GM04503 (cell line): ENCODE data around the gene GSK3B.
"Not testable (repeated sequence)": the region's sequence is repeated elsewhere in the genome, so short reads cannot be mapped to it uniquely, and the experiment has no call there.

Experiments
- DNase-seq: peaks from one replicate; pipeline ENCODE4 v3.0.0-alpha.2; 2012; ENCODE audit warnings: low read depth

The GSK3B gene

DNA sequence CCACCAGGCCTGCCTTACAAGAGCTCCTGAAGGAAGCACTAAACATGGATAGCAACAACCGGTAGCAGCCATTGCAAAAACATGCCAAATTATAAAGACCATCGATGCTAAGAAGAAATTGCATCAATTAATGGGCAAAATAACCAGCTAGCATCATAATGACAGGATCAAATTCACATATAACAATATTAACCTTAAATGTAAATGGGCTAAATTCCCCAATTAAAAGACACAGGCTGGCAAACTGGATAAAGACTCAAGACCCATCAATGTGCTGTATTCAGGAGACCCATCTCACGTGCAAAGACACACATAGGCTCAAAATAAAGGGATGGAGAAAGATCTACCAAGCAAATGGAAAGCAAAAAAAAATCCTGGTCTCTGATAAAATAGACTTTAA, 88.5 kb downstream of the GSK3B start:
- DNase-seq, result not testable (repeated sequence)

DNA sequence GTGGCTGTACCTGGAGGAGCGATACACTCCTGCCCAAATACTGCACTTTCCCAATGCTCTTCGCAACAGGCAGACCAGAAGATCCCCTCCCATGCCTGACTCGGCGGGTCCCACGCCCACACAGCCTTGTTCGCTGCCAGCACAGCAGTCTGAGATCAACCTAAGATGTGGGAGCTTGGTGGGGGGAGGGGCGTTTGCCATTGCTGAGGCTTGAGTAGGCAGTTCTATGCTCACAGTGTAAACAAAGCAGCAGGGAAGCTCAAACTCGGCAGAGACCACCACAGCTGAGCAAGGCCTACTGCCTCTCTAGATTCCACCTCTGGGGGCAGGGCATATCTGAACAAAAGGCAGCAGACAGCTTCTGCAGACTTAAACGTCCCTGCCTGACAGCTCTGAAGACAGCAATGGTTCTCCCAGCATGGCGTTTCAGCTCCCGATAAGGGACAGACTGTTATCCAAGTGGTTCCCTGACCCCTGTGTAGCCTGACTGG, 90.2 kb downstream of the GSK3B start:
- not testable (repeated sequence) for DNase-seq

DNA sequence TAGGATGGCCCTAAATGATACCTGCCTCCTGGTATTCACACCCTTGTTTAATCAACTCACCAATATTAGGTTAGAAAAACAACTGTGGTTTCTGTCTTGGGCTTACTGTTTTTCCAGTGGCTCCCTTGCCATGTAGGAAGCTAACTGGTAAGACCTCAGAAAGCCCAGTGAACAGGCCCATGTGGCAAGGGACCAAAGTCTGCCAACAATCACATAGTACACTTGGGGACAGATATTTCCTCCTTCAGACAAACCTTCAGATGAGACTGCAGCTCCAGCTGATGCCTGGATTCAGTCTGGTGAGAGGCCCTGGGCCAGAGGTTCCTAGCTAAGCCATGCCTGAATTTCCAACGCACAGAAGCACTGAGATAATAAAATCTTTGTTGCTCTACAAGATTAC, 96.1 kb downstream of the GSK3B start:
- no peak for DNase-seq

GRCh38 chr3:119990888-119991287, 103.4 kb downstream of the GSK3B start:
- no peak for DNase-seq

DNA sequence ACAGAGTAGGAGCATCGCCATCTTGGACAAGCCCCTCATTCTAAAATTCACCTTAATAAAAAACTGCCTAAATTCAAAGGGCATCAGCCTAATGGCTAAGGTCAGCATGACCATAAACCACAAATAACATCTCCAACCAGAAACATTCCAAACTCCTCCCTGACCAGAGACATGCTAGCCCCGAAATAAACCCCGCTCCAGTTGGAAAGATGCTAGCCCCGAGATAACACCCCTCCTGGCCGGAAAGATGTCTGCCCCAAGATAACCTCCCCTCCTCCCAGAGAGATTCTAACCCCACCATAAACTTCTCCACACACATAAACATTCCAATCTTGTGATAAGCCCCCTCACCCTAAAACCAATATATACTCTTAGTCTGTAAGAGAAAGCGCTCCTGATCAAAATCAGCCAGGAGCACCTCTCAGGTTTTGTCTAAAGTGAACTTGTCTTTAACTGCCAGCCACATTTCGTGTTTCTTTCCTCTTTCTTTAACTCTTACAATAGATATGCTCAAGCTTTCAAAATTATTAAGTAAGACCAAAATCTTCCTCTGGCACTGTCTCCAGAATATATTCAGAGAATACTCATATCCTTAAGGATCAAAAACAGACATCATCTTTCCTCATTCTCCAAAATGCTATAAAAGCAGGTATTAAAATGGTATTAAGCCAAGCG, 104.1 kb downstream of the GSK3B start:
- no peak for DNase-seq

GRCh38 chr3:119986812-119987211, 107.4 kb downstream of the GSK3B start:
- DNase-seq, result not testable (repeated sequence)

GRCh38 chr3:119981386-119981785, 112.9 kb downstream of the GSK3B start:
- DNase-seq, result no peak

DNA sequence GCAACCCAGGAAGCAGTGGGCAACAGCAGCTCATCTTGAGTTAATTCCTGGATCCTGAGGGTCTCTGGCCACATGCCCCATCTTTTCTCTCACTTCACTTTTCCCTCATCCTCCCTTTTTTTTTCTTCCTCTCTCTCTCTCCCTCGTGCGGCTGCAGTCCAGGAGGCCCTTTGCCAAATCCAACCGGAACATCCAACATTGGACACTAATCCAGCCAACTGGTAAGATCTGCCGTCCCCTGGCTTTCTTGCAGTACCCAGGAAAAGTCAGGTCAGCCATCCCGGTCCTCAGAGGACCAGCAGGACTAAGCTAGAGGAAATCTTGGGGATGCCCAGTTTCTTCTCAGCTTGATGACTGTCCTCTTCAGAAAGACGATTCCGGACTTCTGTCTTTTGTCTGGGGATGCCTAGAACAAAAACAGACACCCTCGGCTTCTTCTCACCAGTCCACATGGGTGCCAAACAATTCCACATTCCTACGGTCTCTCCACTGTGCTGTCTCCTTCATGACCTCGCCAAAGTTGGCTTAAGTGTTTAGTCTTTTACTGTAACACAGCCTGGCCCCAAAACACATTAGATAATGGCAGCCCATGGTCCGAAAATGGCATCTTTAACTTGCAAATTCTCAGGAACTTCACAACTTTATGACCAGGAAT, 115.6 kb downstream of the GSK3B start:
- no peak for DNase-seq

- no peak for DNase-seq
Measured at GRCh38 chr3:119977353-119977752, 116.9 kb downstream of the GSK3B start.

- no peak for DNase-seq
Measured at GRCh38 chr3:119976214-119976613, 118.0 kb downstream of the GSK3B start.

GRCh38 chr3:119974656-119975055, 119.6 kb downstream of the GSK3B start:
- DNase-seq, result no peak

GRCh38 chr3:119973018-119973646, 121.1 kb downstream of the GSK3B start:
- no peak for DNase-seq

GRCh38 chr3:119969759-119970158, 124.5 kb downstream of the GSK3B start:
- DNase-seq, result no peak

- no peak for DNase-seq
Measured at GRCh38 chr3:119967353-119968006, 126.8 kb downstream of the GSK3B start.

GRCh38 chr3:119965692-119966091, 128.6 kb downstream of the GSK3B start:
- no peak for DNase-seq

GRCh38 chr3:119964294-119964693, 130.0 kb downstream of the GSK3B start:
- no peak for DNase-seq

- no peak for DNase-seq
Measured at GRCh38 chr3:119955972-119956371, 138.3 kb downstream of the GSK3B start.

DNA sequence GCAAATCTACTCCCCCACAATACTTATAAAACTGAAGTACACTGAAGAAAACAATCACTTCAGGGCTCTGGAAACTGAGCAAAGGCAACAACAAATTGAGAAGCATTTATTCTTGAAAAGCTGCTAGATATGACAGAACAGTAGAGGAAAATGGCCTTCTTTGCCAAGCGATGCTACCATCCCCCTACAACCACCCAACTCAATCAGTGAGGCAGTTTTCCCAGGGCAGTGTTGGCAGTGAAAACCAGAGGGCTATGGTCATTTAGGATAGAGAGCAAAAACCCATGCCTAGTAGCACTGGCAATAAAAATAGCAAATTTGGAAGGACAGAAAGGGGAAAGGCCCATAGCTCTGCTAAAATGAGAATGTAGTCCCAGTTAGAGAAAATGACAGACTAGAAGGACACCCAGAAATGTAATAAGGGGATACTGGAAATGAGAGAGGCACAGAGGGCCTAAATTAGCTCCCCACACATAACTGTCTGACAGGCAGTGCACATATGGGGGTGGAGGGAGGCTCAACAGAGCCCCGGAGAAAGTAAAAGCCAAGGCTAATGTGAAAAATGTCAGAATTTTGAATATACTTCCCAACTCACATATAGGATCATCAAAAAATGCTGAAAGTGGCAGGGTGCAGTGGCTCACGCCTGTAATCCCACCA, 143.5 kb downstream of the GSK3B start:
- DNase-seq, result no peak

GRCh38 chr3:119945291-119945690, 149.0 kb downstream of the GSK3B start:
- no peak for DNase-seq

DNA sequence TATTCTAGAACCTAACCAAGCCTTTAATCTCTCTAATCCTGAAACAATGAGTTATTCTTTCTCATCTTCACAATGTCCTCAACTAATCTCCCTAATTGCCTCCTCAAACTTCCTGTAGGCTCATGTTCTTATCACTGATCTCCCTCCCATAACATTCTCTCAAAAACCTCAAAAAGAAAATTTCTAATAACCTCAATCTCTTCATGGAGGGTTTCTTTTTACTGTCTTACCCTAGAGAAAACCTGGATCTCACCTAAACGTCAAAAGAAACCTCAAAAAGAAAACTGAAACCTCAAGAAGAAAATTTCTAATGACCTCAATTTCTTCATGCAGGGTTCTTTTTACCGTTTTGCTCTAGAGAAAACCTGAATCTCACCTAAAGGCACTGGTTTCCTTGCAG, 150.2 kb downstream of the GSK3B start:
- DNase-seq, result no peak

DNA sequence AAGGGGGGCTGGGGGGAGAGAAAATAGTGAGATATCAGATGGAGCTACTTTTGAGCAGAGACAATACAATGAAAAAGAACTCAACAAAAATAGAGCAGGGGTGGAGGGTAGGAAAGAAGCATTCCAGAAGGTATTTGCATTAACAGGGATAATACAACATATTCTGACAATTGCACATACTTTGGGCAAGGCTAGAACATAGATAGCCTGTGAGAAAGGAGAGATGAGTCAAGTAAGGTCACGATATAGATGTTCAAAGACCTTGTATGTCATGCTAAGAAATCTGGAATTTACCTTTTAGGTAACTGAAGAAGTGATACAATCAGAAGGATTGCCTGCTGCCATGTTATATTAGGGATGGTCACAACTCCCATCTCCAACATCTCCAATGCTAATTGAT, 155.2 kb downstream of the GSK3B start:
- no peak for DNase-seq

- no peak for DNase-seq
Measured at GRCh38 chr3:119937229-119937628, 157.0 kb downstream of the GSK3B start.
